MM.1S (cell line): Measurements from ENCODE around the gene ENO1.

ENCODE experiments used
- DNase-seq: peaks from one replicate; pipeline ENCODE4 v3.0.0-alpha.2; 2015
- H2AFZ ChIP-seq: fragments of 300-600 bp; sonication (generic); 2 replicates; pipeline ENCODE4 v1.6.0; 2016; ENCODE audit warnings: antibody characterized with exemption, low read length
- H3F3A ChIP-seq: fragments of 300-600 bp; sonication (generic); 2 replicates; pipeline ENCODE4 v1.6.1; 2016; ENCODE audit warnings: mild to moderate bottlenecking, antibody characterized with exemption, low read length, moderate library complexity, mixed read lengths; ENCODE audit not compliant: insufficient read depth
- H3K27ac ChIP-seq: fragments of 300-600 bp; sonication (generic); 2 replicates; pipeline ENCODE4 v1.5.1; 2016; ENCODE audit warnings: mild to moderate bottlenecking, low read length
- H3K27me3 ChIP-seq: fragments of 300-600 bp; sonication (generic); replicated peaks from 2 replicates; pipeline ENCODE4 v1.6.0; 2016; ENCODE audit warnings: low read length; ENCODE audit not compliant: insufficient read depth
- H3K36me3 ChIP-seq: fragments of 300-600 bp; sonication (generic); replicated peaks from 2 replicates; pipeline ENCODE4 v1.6.1; 2016; ENCODE audit warnings: mild to moderate bottlenecking, low read length, mixed read lengths; ENCODE audit not compliant: insufficient read depth
- H3K4me1 ChIP-seq: fragments of 300-600 bp; sonication (generic); 2 replicates; pipeline ENCODE4 v1.6.1; 2016; ENCODE audit warnings: low read length, mixed read lengths
- H3K4me2 ChIP-seq: fragments of 300-600 bp; sonication (generic); 2 replicates; pipeline ENCODE4 v1.6.0; 2016; ENCODE audit warnings: low read depth, low read length
- H3K4me3 ChIP-seq: fragments of 300-600 bp; sonication (generic); 2 replicates; pipeline ENCODE4 v1.5.1; 2016; ENCODE audit warnings: low read length, mixed read lengths
- H3K79me2 ChIP-seq: fragments of 300-600 bp; sonication (generic); 2 replicates; pipeline ENCODE4 v1.6.1; 2016; ENCODE audit warnings: mixed run types, low read length, mixed read lengths
- H3K9ac ChIP-seq: fragments of 300-600 bp; sonication (generic); 2 replicates; pipeline ENCODE4 v1.6.1; 2016; ENCODE audit warnings: low read length, mixed read lengths
- H3K9me2 ChIP-seq: fragments of 300-600 bp; sonication (generic); replicated peaks from 2 replicates; pipeline ENCODE4 v1.6.1; 2016; ENCODE audit warnings: mild to moderate bottlenecking, low read length, mixed read lengths; ENCODE audit not compliant: insufficient read depth
- H3K9me3 ChIP-seq: fragments of 300-600 bp; sonication (generic); replicated peaks from 2 replicates; pipeline ENCODE4 v1.6.1; 2016; ENCODE audit warnings: mild to moderate bottlenecking, low read length, mixed read lengths; ENCODE audit not compliant: insufficient read depth
- H4K20me1 ChIP-seq: fragments of 300-600 bp; sonication (generic); 2 replicates; pipeline ENCODE4 v1.6.1; 2016; ENCODE audit warnings: mild to moderate bottlenecking, low read length, moderate library complexity, mixed read lengths; ENCODE audit not compliant: insufficient read depth
- EZH2 ChIP-seq: fragments of 300-600 bp; sonication (generic); optimal IDR thresholded peaks from 2 replicates; pipeline ENCODE3; 2017; ENCODE audit warnings: low read depth, mild to moderate bottlenecking, antibody characterized with exemption, low read length, mixed read lengths
- EZH2phosphoT487 ChIP-seq: fragments of 300-600 bp; sonication (generic); IDR thresholded peaks from 2 replicates; pipeline ENCODE4 v1.6.1; 2018; ENCODE audit warnings: antibody characterized with exemption, low read length
- TF ChIP-seq, protein P1 (sequence below): fragments of 300-600 bp; sonication (generic); IDR thresholded peaks from 2 replicates; pipeline ENCODE4 v1.5.1; 2016; ENCODE audit warnings: antibody characterized with exemption, low read length, mixed read lengths

ENO1 gene

DNA sequence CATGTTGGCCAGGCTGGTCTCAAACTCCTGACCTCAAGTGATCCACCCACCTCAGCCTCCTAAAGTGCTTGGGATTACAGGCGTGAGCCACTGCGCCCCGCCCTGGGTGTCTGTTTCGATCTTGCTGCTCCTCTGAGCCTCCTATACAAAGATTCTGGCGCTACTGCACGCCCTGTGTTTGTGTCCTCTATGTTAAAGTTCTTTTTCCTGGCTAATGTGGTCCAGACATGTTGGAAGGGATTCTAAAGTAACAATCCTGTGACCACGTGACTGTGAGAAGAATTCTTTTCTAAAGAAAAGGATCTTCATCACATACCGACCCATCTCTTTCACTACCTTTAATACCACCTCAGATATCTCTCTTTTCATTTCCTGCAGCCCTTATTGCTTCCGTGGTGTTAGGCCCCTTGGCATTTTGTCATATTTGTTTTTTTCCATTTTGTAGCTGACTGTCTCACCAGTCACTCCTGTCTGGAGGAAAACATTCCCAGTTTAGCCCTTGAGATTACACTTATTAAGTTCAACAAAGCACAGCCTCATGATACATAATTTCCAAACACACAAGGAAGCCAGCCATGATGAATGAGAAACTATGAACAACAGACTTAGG is 27.2 kb upstream of the ENO1 start:
- H3K27ac ChIP-seq, result no peak overlapping the region
- H4K20me1 ChIP-seq, result no peaks in the 10 kb centered on the region
- H3K9ac ChIP-seq, result no peak overlapping the region
- no peaks in the 10 kb centered on the region for H3K36me3 ChIP-seq
- no peaks in the 10 kb centered on the region for H3K9me3 ChIP-seq
- no peaks in the 10 kb centered on the region for H3K79me2 ChIP-seq
- H3F3A ChIP-seq, result no peaks in the 10 kb centered on the region
- DNase-seq, result no peak
- no peaks in the 10 kb centered on the region for H3K27me3 ChIP-seq
- H2AFZ ChIP-seq, result no peak overlapping the region
- H3K4me2 ChIP-seq, result no peak overlapping the region
- no peaks in the 10 kb centered on the region for H3K9me2 ChIP-seq
- H3K4me1 ChIP-seq, result no peaks in the 10 kb centered on the region
- TF ChIP-seq, protein P1, sequence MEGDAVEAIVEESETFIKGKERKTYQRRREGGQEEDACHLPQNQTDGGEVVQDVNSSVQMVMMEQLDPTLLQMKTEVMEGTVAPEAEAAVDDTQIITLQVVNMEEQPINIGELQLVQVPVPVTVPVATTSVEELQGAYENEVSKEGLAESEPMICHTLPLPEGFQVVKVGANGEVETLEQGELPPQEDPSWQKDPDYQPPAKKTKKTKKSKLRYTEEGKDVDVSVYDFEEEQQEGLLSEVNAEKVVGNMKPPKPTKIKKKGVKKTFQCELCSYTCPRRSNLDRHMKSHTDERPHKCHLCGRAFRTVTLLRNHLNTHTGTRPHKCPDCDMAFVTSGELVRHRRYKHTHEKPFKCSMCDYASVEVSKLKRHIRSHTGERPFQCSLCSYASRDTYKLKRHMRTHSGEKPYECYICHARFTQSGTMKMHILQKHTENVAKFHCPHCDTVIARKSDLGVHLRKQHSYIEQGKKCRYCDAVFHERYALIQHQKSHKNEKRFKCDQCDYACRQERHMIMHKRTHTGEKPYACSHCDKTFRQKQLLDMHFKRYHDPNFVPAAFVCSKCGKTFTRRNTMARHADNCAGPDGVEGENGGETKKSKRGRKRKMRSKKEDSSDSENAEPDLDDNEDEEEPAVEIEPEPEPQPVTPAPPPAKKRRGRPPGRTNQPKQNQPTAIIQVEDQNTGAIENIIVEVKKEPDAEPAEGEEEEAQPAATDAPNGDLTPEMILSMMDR, result no peak
- TF ChIP-seq EZH2phosphoT487 (no peak), EZH2 (no peak)
- H3K4me3 ChIP-seq, result no peak overlapping the region

DNA sequence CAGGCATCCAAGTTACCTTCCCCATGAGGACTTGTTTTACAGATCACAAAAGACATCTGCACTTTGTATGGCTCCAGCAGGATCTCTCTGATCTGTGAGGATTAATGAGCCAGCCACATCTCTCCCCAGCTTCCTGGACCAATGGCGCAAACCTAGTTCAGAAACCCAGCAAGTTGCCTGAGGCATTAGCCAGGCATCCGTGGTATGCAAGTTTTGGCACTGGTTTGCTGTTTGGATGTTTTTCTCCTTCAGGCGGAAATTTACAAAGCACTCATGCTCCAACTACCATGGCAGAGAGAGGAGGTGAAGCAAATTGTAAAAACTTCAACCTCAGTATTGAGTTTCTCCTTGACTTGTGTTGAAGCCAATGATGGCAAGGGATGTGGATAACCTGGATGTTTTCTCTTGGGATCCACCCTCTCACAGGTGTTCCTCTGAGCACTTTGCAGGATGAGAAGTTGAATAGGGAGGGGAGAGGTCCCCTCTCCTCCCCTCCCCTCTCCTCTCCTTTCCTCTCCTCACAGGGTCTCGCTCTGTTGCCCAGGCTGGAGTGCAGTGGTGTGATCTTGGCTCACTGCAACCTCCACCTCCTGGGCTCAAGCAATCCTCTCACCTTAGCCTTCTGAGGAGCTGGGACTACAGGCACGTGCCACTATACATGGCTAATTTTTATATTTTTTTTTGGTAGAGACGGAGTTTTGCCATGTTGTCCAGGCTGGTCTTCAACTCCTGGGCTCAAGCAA is 25.6 kb upstream of the ENO1 start:
- Histone ChIP-seq H3K9ac (no peak overlapping the region), H3K27me3 (no peaks in the 10 kb centered on the region), H4K20me1 (no peaks in the 10 kb centered on the region), H2AFZ (no peak overlapping the region), H3K4me3 (no peak overlapping the region), H3K79me2 (no peaks in the 10 kb centered on the region), H3K4me1 (no peaks in the 10 kb centered on the region), H3K9me2 (no peaks in the 10 kb centered on the region), H3K27ac (no peak overlapping the region), H3K4me2 (no peak overlapping the region), H3F3A (no peaks in the 10 kb centered on the region), H3K9me3 (no peaks in the 10 kb centered on the region), H3K36me3 (no peaks in the 10 kb centered on the region)
- TF ChIP-seq EZH2 (no peak), EZH2phosphoT487 (no peak)
- TF ChIP-seq, protein P1, result no peak
- DNase-seq, result no peak

DNA sequence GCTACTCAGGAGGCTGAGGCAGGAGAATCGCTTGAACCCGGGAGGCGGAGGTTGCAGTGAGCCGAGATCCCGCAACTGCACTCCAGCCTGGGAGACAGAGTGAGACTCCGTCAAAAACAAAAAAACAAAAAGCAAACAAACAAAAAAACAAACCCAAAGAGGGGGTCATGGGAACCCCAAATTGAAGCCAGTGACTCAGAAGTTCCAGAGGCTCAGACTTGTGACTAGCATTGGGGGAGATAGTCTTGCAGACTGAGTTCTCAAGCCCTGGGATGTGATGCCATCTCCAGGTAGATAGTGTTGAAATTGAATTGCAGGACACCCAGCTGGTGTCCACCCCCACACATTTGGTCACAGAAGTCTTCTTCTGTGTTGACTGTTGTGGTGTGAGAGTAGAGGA is 24.9 kb upstream of the ENO1 start:
- no peak overlapping the region for H3K4me3 ChIP-seq
- H3K9me2 ChIP-seq, result no peaks in the 10 kb centered on the region
- no peaks in the 10 kb centered on the region for H3K79me2 ChIP-seq
- TF ChIP-seq, protein P1, result no peak
- TF ChIP-seq EZH2 (no peak), EZH2phosphoT487 (no peak)
- H3K4me2 ChIP-seq, result no peak overlapping the region
- peak; percentile 7 for DNase-seq
- no peaks in the 10 kb centered on the region for H3F3A ChIP-seq
- no peaks in the 10 kb centered on the region for H3K4me1 ChIP-seq
- H3K36me3 ChIP-seq, result no peaks in the 10 kb centered on the region
- no peaks in the 10 kb centered on the region for H4K20me1 ChIP-seq
- H3K9me3 ChIP-seq, result no peaks in the 10 kb centered on the region
- H3K9ac ChIP-seq, result no peak overlapping the region
- no peaks in the 10 kb centered on the region for H3K27me3 ChIP-seq
- no peak overlapping the region for H2AFZ ChIP-seq
- no peak overlapping the region for H3K27ac ChIP-seq
